HCT116 (cell line): ENCODE measurements around the gene DENND1A. TPM values are rescaled to one million over a fixed set of nuclear protein-coding genes. Genes with fewer than 3 reads are reported as not detected.

Experiments
- ATAC-seq: fragments of 200-7000 bp; cut with Tn5 transposase; 2 replicates; pipeline ENCODE4 v1.9.1; 2020; ENCODE audit warnings: mild to moderate bottlenecking, moderate library complexity
- BruUV-seq: library from RNA; stranded (reverse); fragments of 400-500 nt; replicated peaks from 2 replicates; lab custom pipeline; 2021; lab: Mats Ljungman, UMichigan
- CTCF ChIA-PET: fragments of 300-600 bp; sonication (Branson Sonifier 250); formaldehyde crosslinking; loops from one replicate; lab custom pipeline; 2021; ENCODE audit warnings: antibody characterized with exemption; lab: Charles Lee
- POLR2A ChIA-PET: fragments of 300-600, 350-600 bp; sonication (Branson Sonifier 250); formaldehyde crosslinking; loops from one replicate; lab custom pipeline; 2021; ENCODE audit warnings: antibody characterized with exemption; lab: Charles Lee
- RAD21 ChIA-PET, 2 experiments: fragments of 300-600 bp; sonication (Branson Sonifier 250); formaldehyde crosslinking; loops; one replicate each; lab custom pipeline; 2023; ENCODE audit warnings: low total read pairs in 2 of 2; ENCODE audit not compliant: uncharacterized antibody in 2 of 2, unreplicated experiment in 2 of 2, low non-redundant PET in 1 of 2; lab: Charles Lee
- DNase-seq: peaks from one replicate; pipeline ENCODE4 v3.0.0-alpha.2; 2010; ENCODE audit warnings: low read depth, low spot score
- H2AFZ ChIP-seq: fragments of 200-600 bp; shearing (Covaris generic), sonication (generic); 2 replicates; pipeline ENCODE4 v1.6.1; 2017; ENCODE audit warnings: low read depth, mixed run types, mixed read lengths, antibody characterized with exemption, low read length; ENCODE audit not compliant: poor library complexity, severe bottlenecking
- H3K27ac ChIP-seq: 2 replicates; pipeline ENCODE4 v1.5.1; 2012; ENCODE audit warnings: low read depth, low read length
- H3K27me3 ChIP-seq: fragments of 200-600 bp; sonication (generic); 2 replicates; pipeline ENCODE4 v1.6.1; 2016; ENCODE audit warnings: mixed run types, low read length, mixed read lengths; ENCODE audit not compliant: insufficient read depth
- H3K36me3 ChIP-seq, 2 experiments: fragments of 200-500 bp in 1 of 2; fragments of 200-600 bp in 1 of 2; sonication (Bioruptor generic) in 1 of 2; sonication (generic) in 1 of 2; 2 replicates each; pipeline versions ENCODE4 v1.5.1 to v1.6.1; 2014 to 2016; ENCODE audit warnings: low read length in 2 of 2, inconsistent platforms in 1 of 2, mixed read lengths in 1 of 2, mixed run types in 1 of 2; ENCODE audit not compliant: insufficient read depth in 2 of 2, control insufficient read depth in 1 of 2
- H3K4me1 ChIP-seq, 2 experiments: fragments of 200-600 bp in 1 of 2; sonication (generic) in 1 of 2; 2 replicates each; pipeline versions ENCODE4 v1.5.1 to v1.6.1; 2012 to 2017; ENCODE audit warnings: low read length in 2 of 2, inconsistent platforms in 1 of 2, mild to moderate bottlenecking in 1 of 2, mixed read lengths in 1 of 2, mixed run types in 1 of 2, moderate library complexity in 1 of 2; ENCODE audit not compliant: insufficient read depth in 2 of 2, control insufficient read depth in 1 of 2
- H3K4me2 ChIP-seq: fragments of 200-600 bp; sonication (generic); 2 replicates; pipeline ENCODE4 v1.6.1; 2017; ENCODE audit warnings: mixed run types, low read length, mixed read lengths
- H3K4me3 ChIP-seq, 2 experiments: fragments of 200-600 bp in 1 of 2; sonication (generic) in 1 of 2; replicated peaks in 1 of 2; 2 replicates each; pipeline ENCODE4 v1.5.1; 2011 to 2016; ENCODE audit warnings: low read length in 2 of 2, control low read depth in 1 of 2, low read depth in 1 of 2, mild to moderate bottlenecking in 1 of 2, mixed read lengths in 1 of 2, mixed run types in 1 of 2
- H3K79me2 ChIP-seq: fragments of 200-600 bp; sonication (generic); 2 replicates; pipeline ENCODE4 v1.6.1; 2017; ENCODE audit warnings: mild to moderate bottlenecking, mixed run types, low read length, moderate library complexity, mixed read lengths; ENCODE audit not compliant: insufficient read depth
- H3K9ac ChIP-seq: fragments of 200-600 bp; sonication (generic); 2 replicates; pipeline ENCODE4 v1.6.1; 2016; ENCODE audit warnings: low read length, mixed read lengths
- H3K9me2 ChIP-seq: fragments of 200-600 bp; sonication (generic), shearing (Covaris generic); 2 replicates; pipeline ENCODE4 v1.6.1; 2017; ENCODE audit warnings: mixed run types, mild to moderate bottlenecking, moderate library complexity; ENCODE audit not compliant: insufficient read depth
- H3K9me3 ChIP-seq, 2 experiments: fragments of 200-500 bp in 1 of 2; fragments of 200-600 bp in 1 of 2; sonication (Bioruptor generic) in 1 of 2; sonication (generic) in 1 of 2; 2 replicates each; pipeline ENCODE4 v1.6.1; 2014 to 2017; ENCODE audit warnings: low read length in 2 of 2, mixed read lengths in 2 of 2, inconsistent platforms in 1 of 2, low read depth in 1 of 2, mild to moderate bottlenecking in 1 of 2, mixed run types in 1 of 2, moderate library complexity in 1 of 2; ENCODE audit not compliant: control insufficient read depth in 1 of 2, insufficient read depth in 1 of 2
- H4K20me1 ChIP-seq: fragments of 200-600 bp; sonication (generic), shearing (Covaris generic); 2 replicates; pipeline ENCODE4 v1.6.1; 2017; ENCODE audit warnings: mixed run types, mild to moderate bottlenecking, moderate library complexity; ENCODE audit not compliant: insufficient read depth
- CEBPB ChIP-seq: IDR thresholded peaks from 2 replicates; pipeline ENCODE4 v1.6.1; 2012; ENCODE audit warnings: low read depth
- EGR1 ChIP-seq: IDR thresholded peaks from 2 replicates; pipeline ENCODE4 v1.6.1; 2012; ENCODE audit warnings: low read depth
- ELF1 ChIP-seq: IDR thresholded peaks from 2 replicates; pipeline ENCODE4 v1.6.1; 2012; ENCODE audit warnings: low read depth, borderline replicate concordance
- EZH2phosphoT487 ChIP-seq: fragments of 200-600 bp; IDR thresholded peaks from 2 replicates; pipeline ENCODE4 v1.6.1; 2018; ENCODE audit warnings: antibody characterized with exemption, borderline replicate concordance
- FOSL1 ChIP-seq: IDR thresholded peaks from 2 replicates; pipeline ENCODE4 v1.6.1; 2012; ENCODE audit warnings: low read depth
- JUND ChIP-seq: IDR thresholded peaks from 2 replicates; pipeline ENCODE4 v1.6.1; 2012
- POLR2AphosphoS5 ChIP-seq: IDR thresholded peaks from 2 replicates; pipeline ENCODE4 v1.6.1; 2011; ENCODE audit warnings: mild to moderate bottlenecking, low read depth, low read length, moderate library complexity
- RAD21 ChIP-seq: IDR thresholded peaks from 2 replicates; pipeline ENCODE4 v1.6.1; 2012; ENCODE audit warnings: low read depth, mild to moderate bottlenecking
- SIN3A ChIP-seq: IDR thresholded peaks from 2 replicates; pipeline ENCODE4 v1.6.1; 2012; ENCODE audit warnings: low read depth
- SP1 ChIP-seq: IDR thresholded peaks from 2 replicates; pipeline ENCODE4 v1.6.1; 2012; ENCODE audit warnings: low read depth
- TCF7L2 ChIP-seq: IDR thresholded peaks from 2 replicates; pipeline ENCODE4 v1.7.0; 2011; ENCODE audit warnings: borderline replicate concordance, inconsistent platforms; ENCODE audit not compliant: insufficient read depth, insufficient read length; ENCODE audit errors: extremely low read depth
- YY1 ChIP-seq: IDR thresholded peaks from 2 replicates; pipeline ENCODE4 v1.6.1; 2011; ENCODE audit warnings: low read length, low read depth, moderate library complexity, mild to moderate bottlenecking; ENCODE audit not compliant: insufficient replicate concordance; ENCODE audit errors: extremely low read depth
- ZBTB33 ChIP-seq: IDR thresholded peaks from 2 replicates; pipeline ENCODE4 v1.6.1; 2011; ENCODE audit warnings: mild to moderate bottlenecking, low read length, moderate library complexity; ENCODE audit not compliant: insufficient replicate concordance; ENCODE audit errors: extremely low read depth
- ZFX ChIP-seq: fragments of 450-650 bp; IDR thresholded peaks from 2 replicates; pipeline ENCODE4 v1.6.1; 2017
- ZNF274 ChIP-seq: fragments of 200-500 bp; sonication (Bioruptor generic); IDR thresholded peaks from 2 replicates; pipeline ENCODE4 v1.6.1; 2014; ENCODE audit warnings: mild to moderate bottlenecking, low read depth, low read length, inconsistent platforms
- intact Hi-C: fragments of 100-400 bp; cut with micrococcal nuclease; formaldehyde crosslinking; loops from 2 replicates; pipeline ENCODE4 v1.10.0; 2022
- total RNA-seq: library from RNA; stranded (reverse); gene quantifications from one replicate; pipeline ENCODE4 v1.2.1, GENCODE V29; 2021; ENCODE audit not compliant: unreplicated experiment

DENND1A gene
- total RNA-seq, 1 experiment from 2014 or later: 33.0 TPM

- no peak for TF ChIP-seq ZBTB33
Observed at GRCh38 chr9:123860603-123861002, 69.3 kb downstream of the DENND1A start (continued).

GRCh38 chr9:123852403-123852802 is 77.5 kb downstream of the DENND1A start:
- Histone ChIP-seq H3K79me2 (no peaks in the 10 kb centered on the region), H3K9ac (no peak overlapping the region), H4K20me1 (no peaks in the 10 kb centered on the region), H3K27me3 (no peaks in the 10 kb centered on the region), H3K4me2 (no peak overlapping the region), H3K4me1 (no peaks in the 10 kb centered on the region), H3K36me3 (no peaks in the 10 kb centered on the region), H3K9me2 (no peaks in the 10 kb centered on the region), H3K4me3 (no peak overlapping the region), H3K27ac (no peak overlapping the region), H3K9me3 (peaks cover 0 to 1% of the 10 kb centered on the region in 2 experiments; a peak in 2 of 4 replicates), H2AFZ (no peak overlapping the region)
- ChIA-PET POLR2A (no interaction called here), RAD21 (no interaction called here), CTCF (no interaction called here)
- intact Hi-C loops: no loop called here
- ATAC-seq (no peak), DNase-seq (no peak)
- BruUV-seq: no TSS peak
- TF ChIP-seq YY1 (no peak), FOSL1 (no peak), ZFX (no peak)

- ATAC-seq (no peak), DNase-seq (no peak)
- no peaks in the 10 kb centered on the region for H3K9me2 ChIP-seq
- H2AFZ ChIP-seq: no peak overlapping the region
- peaks cover 3% of the 10 kb centered on the region in 2 experiments; a peak in 2 of 4 replicates for H3K9me3 ChIP-seq
- no peak overlapping the region for H3K9ac ChIP-seq
- no peak overlapping the region for H3K4me3 ChIP-seq
- H3K79me2 ChIP-seq: no peaks in the 10 kb centered on the region
- H3K27me3 ChIP-seq: no peaks in the 10 kb centered on the region
- TF ChIP-seq ELF1 (no peak), EZH2phosphoT487 (no peak), SP1 (no peak), CEBPB (no peak), EGR1 (no peak), ZBTB33 (no peak), RAD21 (no peak), ZFX (no peak), POLR2AphosphoS5 (no peak), YY1 (no peak), SIN3A (no peak), FOSL1 (no peak), ZNF274 (no peak), JUND (no peak), TCF7L2 (no peak)
- no TSS peak for BruUV-seq
- H3K27ac ChIP-seq: no peak overlapping the region
- H3K36me3 ChIP-seq: no peaks in the 10 kb centered on the region
- intact Hi-C loops: no loop called here
- CTCF ChIA-PET: no interaction called here
- H4K20me1 ChIP-seq: no peaks in the 10 kb centered on the region
- no peaks in the 10 kb centered on the region for H3K4me1 ChIP-seq
- RAD21 ChIA-PET: no interaction called here
- H3K4me2 ChIP-seq: no peak overlapping the region
- POLR2A ChIA-PET: no interaction called here
Observed at GRCh38 chr9:123851851-123852250, 78.1 kb downstream of the DENND1A start.
